ENCODE results near the gene HMCN2.

Gene HMCN2

DNA sequence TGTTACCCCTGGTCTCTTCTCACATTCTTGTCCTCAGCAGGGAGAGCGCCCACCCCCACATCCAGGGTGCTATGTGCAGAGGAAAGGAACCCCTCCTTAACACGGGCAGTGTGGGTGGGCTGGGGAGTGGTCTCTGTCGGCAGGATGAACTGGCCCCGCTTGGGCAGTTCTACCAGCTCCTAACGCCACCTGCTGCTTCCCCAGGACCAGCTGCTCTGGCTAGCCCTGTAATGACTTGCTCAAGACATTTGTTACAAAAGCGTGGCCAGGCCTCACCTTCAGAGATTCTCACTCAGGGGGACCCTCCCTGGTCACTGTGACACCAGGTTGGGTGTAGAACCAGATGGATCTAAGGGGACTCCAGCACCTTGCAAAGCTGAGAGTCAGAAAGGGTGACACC lies 82.4 kb downstream of the HMCN2 start:
- DNase-seq, result peak; percentile 30

DNA sequence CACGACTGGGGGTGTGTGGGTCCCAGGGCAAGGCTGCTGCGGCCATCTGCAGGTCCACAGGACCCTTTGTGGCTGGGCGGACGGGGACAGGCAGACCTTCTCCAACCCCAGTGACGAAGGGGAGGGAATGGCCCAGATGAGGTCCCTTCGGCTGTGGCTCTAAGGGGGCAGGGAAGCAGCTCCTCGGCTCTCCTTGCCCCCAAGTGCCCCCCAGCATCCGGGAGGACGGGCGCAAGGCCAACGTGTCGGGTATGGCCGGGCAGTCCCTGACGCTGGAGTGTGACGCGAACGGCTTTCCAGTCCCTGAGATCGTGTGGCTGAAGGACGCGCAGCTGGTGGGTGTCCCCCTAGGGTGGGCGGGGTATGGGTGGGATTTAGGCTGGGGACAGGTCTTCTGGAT lies 82.8 kb downstream of the HMCN2 start:
- no peak for DNase-seq

DNA sequence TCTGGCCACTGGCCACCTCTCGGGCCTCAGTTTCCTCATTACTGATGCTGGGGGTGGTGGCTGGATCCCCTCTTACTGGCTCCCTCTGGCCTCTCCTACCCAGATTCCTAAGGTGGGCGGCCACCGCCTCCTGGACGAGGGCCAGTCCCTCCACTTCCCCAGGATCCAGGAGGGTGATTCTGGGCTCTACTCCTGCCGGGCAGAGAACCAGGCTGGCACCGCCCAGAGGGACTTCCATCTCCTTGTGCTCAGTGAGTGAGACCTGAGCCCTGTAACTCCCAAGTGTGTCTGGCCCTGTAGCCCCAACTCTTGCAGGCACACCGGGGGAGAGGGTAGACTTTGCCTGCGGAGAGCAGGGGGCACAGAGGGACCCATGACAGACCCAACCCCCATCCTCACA lies 83.3 kb downstream of the HMCN2 start:
- DNase-seq, result no peak

DNA sequence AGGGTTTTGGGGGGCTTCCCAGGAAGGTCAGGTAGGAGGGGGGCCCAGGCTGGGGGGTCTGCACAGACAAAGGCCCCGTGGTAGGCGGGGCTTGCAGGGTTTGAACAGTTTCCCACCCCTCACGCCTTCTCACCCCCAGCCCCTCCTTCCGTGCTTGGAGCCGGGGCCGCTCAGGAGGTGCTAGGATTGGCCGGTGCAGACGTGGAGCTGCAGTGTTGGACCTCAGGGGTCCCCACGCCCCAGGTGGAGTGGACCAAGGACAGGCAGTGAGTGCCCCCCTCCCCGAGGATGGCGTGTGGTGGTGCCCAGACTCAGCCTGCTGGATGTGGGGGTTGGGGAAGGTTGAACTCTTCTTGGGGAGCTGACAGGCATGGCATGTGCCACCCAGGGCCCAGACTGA lies 83.8 kb downstream of the HMCN2 start:
- no peak for DNase-seq

DNA sequence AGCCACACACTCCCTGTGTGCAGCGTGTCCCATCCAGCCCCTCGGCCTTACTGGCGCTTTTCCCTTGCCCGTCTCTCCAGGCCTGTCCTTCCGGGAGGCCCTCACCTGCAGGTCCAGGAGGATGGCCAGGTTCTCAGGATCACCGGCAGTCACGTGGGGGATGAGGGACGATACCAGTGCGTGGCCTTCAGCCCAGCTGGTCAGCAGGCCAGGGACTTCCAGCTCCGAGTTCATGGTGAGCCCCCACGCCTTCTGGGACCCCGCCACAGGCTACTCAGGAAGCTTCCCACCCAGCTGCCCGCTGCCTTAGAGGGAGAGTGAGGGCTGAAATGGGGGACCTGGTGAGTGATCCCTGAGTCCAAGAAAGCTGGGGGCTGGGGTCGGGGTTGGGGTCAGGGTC lies 85.8 kb downstream of the HMCN2 start:
- DNase-seq, result no peak

DNA sequence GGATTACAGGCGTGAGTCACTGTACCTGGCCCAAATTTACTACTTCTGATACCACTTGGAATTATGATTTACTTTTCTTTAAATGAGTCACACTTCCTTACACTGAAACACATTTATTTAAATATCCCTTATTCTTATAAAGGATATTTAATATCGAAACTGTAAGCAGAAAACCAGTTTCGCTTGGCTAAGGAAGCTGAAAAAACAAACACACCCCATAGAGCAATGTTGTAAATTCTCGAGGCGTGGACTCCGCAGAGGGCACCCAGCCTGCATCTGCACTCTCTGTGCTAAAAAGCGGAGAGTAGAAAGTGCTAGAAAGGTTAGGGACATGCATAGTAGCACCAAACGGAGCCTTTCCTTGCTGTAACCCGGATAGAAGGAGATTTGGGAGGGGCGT lies 86.5 kb downstream of the HMCN2 start:
- no peak for DNase-seq

DNA sequence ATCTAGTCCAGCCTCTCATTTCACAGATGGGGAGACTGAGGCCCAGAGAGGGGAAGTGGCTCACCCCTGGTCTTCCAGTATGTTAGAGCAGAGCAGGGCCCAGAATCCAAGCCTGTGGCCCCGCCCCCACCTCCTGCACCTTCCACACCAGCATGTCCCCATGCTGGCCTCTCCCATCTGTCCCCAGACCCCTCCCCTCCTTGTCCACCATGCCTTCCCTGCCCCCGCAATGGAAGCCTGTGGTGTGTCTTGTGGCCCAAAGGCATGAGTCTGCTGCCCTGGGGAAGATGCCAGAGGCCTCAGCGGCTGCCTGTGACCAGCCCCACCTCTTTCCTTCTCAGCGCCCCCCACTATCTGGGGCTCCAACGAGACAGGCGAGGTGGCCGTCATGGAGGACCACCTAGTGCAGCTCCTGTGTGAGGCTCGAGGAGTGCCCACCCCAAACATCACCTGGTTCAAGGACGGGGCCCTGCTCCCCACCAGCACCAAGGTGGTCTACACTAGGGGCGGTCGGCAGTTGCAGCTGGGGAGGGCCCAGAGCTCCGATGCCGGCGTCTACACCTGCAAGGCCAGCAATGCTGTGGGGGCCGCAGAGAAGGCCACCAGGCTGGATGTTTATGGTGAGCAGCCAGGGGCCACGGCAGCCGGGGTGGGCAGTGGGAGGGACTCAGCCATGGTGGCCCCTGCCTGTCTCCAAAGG lies 87.2 kb downstream of the HMCN2 start:
- DNase-seq, result no peak

DNA sequence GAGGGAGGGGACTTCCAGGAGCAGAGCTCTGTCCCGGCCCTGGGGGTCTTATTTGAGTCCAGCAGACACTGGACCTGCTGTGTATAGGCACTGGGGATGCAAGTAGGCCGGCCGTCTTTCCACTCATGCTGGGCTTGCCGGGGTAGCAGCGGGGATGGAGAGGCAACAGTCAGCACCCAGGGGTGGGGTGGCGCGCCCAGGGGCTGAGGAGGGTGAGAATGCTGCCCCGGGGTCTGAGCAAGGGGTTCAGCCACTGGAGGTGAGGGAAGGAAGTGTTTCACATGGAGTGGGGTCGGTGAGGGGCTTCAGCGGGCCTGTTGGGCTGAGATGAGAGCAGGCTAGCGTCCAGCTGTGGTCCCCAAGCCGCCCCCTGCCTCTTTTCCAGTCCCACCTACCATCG lies 88.8 kb downstream of the HMCN2 start:
- DNase-seq, result no peak

DNA sequence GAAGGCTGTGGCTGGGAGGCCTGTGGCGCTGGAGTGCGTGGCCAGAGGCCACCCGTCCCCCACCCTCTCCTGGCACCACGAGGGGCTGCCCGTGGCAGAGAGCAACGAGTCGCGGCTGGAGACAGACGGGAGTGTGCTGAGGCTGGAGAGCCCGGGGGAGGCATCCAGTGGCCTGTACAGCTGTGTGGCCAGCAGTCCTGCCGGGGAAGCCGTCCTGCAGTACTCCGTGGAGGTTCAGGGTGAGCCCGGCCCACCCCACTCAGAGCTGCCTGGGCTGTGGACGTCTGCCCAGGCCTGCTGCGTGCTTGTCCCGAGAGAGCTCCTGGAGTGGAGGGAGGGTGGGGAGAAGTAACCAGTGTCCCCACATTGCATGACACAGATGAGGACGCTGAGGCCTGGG lies 89.2 kb downstream of the HMCN2 start:
- no peak for DNase-seq

DNA sequence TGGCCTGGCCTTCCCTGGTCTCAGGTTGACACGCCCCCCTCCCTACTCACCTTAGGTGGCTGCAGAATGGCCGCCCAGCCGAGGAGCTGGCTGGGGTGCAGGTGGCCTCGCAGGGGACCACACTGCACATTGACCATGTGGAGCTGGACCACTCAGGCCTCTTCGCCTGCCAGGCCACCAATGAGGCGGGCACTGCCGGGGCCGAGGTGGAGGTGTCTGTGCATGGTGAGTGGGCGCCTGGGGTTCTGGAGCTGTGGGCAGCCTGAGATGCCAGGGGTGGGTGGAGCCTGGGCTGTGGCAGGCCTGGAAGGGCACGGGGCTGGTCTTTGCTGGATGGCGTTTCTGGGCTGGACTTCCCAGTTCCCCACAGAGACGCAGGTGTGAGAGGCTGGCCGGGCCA lies 90.5 kb downstream of the HMCN2 start:
- DNase-seq, result no peak

DNA sequence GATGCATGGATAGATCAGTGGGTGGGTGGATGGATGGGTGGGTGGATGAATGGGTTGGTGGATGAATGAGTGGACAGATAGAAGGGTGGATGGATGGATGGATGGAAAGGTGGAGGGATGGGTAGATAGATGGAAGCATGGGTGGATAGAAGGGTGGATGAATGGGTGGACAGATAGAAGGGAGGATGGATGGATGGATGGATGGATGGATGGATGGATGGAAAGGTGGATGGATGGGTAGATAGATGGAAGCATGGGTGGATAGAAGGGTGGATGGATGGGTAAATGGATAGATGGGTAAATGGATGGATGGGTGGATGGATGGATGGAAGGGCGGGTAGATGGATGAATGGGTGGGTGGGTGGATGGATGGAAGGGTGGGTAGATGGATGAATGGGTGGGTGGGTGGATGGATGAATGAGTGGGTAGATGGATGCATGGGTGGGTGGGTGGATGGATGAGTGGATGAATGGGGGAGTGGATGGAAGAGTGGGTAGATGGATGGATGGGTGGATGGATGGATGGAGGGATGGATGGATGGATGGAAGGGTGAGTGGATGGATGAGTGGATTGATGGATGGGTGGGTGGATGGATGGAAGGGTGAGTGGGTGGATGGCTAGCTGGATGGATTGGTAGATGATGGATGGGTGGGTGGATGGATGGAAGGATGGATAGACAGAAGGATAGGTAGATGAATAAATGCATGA lies 91.5 kb downstream of the HMCN2 start:
- DNase-seq, result no peak

DNA sequence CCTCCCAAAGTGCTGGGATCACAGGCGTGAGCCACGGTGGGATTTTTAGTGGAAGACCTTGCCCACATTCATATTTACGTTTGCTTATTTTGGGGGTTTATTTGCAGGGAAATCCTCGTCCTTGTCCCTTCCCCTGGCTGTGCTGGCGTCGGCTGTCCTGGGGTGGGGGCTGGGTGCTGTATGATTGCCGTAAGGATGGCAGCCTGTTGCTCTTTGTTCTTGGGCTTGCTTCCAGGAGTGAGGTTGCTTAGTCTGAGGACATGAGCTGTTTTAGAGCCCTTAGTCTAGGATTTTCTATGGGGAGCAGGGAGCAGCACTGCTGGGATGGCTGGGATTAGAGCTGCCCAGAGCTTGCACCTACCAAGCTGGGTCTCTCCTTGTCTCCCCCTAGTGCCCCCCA lies 93.4 kb downstream of the HMCN2 start:
- no peak for DNase-seq

DNA sequence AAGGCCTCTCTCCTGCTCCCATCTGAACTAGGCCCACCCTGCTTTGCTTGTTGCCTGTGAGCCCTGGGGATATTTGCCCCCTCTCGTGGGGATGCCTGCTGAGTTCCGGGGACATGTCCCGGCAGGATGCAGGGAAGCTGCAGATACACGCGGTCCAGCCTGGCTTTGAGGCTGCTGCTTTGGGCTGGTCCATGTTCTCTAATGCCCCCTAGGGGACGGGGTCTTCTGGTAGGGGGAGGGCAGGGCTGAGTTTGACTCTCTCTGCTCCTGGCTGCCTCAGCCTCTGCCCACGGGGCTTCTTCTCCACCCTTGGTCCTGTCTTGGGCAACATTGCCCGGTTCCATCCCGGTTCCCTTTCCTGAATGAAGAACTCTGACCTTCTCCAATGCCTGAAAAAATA lies 94.3 kb downstream of the HMCN2 start:
- DNase-seq, result no peak

DNA sequence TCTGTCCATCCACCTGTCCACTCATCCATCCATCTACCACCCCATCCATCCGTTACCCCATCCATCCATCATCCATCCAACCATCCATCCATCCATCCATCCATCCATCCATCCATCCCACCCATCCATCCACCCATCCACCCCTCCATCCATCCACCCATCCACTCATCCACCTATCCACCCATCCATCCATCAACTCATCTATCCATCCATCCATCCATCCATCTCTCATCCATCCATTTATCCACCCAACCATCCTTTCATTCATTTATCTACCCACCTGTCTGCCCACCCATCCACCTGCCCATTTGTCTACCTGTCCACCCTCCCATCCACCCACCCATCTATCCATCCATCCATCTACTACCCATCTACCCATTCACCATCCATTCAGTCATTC lies 95.1 kb downstream of the HMCN2 start:
- DNase-seq, result no peak

DNA sequence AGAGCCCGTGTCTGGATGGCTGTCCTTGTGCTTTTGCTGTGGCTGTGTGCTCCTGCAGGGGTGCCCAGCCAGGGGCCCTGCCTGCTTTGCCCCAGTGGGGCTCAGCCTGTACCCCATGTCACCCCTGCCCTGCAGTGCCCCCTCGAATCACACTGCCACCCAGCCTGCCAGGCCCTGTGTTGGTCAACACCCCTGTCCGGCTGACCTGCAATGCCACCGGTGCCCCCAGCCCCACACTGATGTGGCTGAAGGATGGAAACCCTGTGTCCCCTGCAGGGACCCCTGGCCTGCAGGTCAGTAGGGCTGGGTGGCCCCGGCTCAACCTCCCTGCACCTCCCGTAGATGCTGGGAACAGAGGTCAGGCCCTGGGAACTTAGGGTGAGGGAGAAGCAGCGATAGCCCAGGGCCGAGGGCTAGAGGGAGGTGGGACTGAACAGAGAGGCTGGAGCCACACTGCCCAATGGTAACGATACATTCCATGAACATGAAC lies 96.4 kb downstream of the HMCN2 start:
- DNase-seq, result no peak

DNA sequence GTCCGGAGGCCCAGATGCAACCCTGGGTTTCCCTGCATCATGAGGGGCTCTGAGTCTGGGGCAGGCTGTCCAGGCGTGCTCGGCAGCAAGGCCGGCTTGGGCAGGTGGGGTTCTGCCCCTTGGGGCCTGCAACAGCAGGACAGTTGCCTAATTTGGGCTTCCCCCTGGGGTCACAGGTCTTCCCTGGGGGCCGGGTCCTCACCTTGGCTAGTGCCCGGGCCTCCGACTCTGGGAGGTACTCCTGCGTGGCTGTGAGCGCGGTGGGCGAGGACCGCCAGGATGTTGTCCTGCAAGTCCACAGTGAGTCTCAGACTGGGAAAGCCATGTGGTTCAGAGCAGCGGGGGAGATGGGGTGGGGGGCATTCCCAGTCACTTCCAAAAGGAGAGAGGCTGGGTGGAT lies 97.1 kb downstream of the HMCN2 start:
- no peak for DNase-seq

DNA sequence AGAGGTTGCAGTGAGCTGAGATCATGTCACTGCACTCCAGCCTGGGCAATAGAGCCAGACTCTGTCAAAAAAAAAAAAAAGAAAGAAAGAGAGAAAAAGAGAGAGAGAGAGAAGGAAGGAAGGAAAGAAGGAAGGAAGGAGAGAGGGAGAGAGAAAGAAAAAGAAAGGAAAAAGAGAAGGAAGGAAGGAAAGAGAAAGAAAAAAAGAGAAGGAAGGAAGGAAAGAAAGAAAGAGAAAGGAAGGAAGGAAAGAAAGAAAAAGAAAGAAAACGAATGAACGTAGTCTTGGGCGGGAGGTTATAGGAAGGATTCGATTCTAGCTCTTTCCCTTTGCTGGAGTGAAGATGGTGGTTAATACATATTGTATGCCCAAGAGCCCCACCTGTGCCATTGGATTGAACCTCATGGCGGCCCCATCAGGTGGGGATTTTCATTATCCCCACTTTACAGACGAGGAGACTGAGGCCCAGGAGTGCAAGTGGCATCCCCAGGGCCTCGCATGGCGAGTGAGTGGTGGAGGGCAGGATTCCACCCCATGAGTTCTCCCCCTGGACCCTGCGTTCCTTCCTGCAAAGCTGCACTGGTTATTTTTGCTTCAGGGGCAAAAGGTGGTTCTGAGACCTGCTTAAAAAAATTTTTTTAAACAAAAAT lies 98.3 kb downstream of the HMCN2 start:
- DNase-seq, result no peak

DNA sequence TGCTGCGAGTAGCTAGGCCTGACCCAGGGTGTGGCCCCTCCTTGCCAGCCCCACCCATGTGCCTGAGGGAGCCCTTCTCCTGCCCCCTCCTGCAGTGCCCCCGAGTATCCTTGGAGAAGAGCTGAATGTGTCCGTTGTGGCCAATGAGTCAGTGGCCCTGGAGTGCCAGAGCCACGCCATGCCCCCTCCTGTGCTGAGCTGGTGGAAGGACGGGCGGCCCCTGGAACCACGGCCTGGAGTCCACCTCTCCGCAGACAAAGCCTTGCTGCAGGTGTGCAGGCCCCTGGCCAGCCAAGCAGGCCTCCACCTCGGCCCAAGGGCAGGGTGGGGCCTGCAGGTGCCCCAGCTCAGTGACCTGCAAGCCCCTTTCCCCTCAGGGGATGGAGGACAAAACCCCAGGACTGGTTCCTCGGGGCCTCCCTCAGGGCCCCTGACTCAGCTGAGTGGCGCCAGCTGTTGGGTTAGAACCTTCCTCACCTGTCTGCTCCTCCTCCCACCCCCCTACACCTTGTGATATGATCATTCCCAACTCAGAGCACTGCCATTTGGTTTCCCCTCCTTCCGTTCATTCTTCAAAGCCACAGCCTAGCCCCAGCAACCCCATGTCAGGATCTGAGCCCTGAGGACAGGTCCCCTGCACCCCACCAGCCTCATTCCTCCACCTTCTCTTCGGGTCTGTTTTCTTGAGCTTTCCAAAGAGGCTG lies 99.2 kb downstream of the HMCN2 start:
- DNase-seq, result no peak

DNA sequence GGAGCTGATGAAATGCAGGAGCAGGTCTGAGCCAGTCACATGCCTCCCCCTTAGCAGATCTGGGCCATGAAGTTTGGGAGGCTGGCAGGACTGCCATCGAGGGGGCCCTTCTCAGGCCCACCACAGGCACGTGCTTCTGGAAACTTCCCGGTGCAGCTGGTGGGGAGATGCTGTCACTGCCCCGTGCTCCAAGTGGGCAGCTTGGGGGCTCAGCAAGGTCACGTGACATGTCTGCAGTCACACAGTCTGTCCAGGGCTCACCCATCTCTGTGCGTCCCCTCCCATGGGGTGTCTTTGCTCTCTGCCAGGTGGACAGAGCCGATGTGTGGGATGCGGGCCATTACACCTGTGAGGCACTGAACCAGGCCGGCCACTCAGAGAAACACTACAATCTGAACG lies 99.8 kb downstream of the HMCN2 start:
- DNase-seq, result no peak

DNA sequence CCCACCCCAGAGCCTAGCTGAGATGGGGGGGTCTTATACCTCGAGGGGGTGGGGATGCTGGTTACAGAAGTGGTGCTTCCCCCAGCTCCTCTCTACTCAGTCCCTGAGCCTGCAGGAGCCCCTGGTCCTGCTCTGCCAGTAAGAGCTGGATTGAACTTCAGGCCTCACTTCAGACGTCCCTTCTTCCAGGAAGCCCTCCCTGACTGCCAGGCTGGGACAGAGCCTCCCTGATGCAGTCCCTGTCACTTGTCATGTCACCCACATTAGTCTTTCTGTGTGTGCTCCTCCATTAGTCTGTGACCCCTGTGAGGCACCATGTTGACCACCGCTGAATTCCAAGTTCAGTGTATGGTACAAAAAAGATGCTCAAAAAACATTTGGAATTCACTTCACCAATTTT lies 100.5 kb downstream of the HMCN2 start:
- no peak for DNase-seq

DNA sequence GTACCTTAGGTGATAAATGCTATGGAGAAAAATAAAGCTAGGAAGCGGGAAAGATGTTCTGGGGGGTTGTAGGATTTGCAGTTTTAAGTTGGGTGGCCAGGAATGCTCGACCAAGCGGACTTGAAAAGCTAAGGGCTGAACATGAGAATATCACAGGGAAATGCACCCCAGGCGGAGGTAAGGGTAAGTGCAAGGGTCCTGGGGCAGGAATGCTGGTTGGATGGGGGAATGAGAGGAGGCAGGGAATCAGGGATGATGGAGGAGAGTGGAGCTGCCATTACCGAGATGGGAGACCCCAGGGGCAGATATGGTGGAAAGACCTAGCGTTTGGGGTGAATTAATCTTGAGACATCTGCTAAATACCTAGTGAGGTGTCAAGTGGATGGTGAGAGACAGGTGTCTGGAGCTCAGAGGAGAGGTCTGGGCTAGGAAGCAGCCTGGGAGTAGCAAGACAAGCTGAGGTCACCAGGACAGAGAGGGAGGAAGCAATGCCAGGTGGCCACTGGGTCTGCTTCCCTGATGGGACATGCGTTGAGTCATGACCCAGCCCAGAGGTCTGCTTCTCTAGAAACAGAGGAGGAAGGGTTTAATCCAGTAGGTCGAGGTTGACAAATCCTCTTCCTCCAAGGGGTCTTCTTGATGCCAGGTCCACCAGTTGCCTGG lies 101.5 kb downstream of the HMCN2 start:
- DNase-seq, result no peak

DNA sequence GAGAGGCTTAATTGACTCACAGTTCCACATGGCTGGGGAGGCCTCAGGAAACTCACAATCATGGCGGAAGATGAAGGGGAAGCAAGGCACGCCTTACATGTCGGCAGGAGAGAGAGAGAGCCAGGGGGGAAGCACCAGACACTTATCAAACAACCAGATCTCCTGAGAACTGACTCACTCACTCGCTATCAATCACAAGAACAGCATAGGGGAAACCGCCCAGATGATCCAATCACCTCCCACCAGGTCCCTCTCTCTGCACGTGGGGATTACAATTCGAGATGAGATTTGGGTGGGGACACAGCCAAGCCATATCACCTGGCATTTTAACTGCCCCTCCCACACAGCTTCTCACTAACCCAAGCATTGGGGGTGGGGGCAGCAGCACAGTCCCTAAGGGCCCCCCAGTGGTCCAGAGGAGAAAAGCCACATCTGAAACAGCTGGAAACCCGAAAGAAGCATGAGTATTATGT lies 103.1 kb downstream of the HMCN2 start:
- DNase-seq, result no peak

DNA sequence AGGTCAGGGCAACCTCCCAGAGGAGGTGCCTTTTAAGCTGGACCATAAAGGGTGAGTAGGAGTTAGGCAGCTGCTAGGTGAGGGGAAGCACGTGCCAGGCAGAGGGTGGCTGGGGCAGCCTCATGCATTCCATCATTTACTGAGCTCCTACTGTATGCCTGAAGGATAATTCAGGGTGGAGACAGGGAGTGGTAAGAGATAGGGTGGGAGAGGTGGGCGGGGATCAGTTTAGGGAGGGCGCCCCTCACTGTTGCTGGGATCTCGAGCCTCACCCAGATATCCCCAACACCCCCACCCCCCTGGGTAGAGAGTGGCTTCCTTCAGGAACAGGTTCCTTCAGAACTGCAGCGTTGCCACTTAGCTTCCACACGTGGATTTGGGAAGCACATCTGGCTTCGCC lies 104.7 kb downstream of the HMCN2 start:
- DNase-seq, result no peak

Data from DMS53 (cell line).